AG10803 (cell line): ENCODE data around the gene MXI1.
"Not testable (repeated sequence)": the region's sequence is repeated elsewhere in the genome, so short reads cannot be mapped to it uniquely, and the experiment has no call there.

Experiments used
- DNase-seq: peaks from one replicate; pipeline ENCODE4 v3.0.0; 2010; ENCODE audit warnings: low read depth
- H3K4me3 ChIP-seq: 2 replicates; pipeline ENCODE4 v1.5.1; 2011; ENCODE audit warnings: mild to moderate bottlenecking, low read length, control low read depth
- CTCF ChIP-seq: conservative IDR thresholded peaks from 2 replicates; pipeline ENCODE4 v1.5.1; 2011; ENCODE audit warnings: mild to moderate bottlenecking, low read length, control low read depth, inconsistent platforms

MXI1 gene

GRCh38 chr10:110241841-110242240, 34.4 kb downstream of the MXI1 start:
- no peak overlapping the region for H3K4me3 ChIP-seq
- TF ChIP-seq CTCF: no peak
- no peak for DNase-seq

- no peak overlapping the region for H3K4me3 ChIP-seq
- no peak for DNase-seq
- TF ChIP-seq CTCF: no peak
Observed at GRCh38 chr10:110242511-110242910, 35.1 kb downstream of the MXI1 start.

DNA sequence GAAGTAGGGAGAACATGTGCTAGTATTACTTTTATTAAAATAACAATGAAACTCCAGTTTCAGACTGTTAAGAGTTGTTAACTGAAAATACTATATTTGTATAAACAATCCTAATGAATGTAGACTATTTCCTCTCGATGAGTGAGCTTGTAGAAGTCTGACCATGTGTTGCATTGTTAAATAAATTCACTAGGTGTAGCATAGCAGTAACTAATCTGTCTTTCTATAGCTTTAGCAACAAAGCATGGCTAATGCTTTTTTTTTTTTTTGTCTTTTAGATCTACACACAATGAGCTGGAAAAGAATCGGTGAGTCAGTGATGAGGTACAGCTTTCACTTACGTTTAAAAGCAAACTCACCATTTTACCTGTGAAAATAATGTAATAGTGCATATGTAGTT, 37.1 kb downstream of the MXI1 start:
- DNase-seq: no peak
- TF ChIP-seq CTCF: no peak
- H3K4me3 ChIP-seq: no peak overlapping the region

DNA sequence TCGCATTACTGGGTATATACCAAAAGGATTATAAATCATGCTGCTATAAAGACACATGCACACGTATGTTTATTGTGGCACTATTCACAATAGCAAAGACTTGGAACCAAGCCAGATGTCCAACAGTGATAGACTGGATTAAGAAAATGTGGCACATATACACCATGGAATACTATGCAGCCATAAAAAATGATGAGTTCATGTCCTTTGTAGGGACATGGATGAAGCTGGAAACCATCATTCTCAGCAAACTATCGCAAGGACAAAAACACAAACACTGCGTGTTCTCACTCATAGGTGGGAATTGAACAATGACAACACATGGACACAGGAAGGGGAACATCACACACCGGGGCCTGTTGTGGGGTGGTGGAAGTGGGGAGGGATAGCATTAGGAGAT, 40.4 kb downstream of the MXI1 start:
- DNase-seq, H3K4me3 ChIP-seq: not testable (repeated sequence)

DNA sequence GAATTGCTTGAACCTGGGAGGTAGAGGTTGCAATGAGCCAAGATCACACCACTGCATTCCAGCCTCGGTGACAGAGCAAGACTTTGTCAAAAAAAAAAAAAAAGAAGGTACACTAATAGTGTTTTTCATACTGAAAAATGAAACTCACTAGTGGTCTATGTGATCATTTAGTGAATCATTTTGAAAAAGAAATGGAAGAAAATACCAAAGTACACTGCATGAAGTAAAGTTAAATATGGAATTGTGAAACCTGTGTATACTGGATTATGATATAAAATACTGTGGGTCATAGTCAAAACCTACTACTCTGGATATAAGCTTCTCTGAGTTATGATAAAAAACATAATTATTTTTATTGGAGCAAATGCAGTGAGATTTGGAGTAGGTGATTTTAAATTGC, 42.1 kb downstream of the MXI1 start:
- not testable (repeated sequence) for DNase-seq, H3K4me3 ChIP-seq

DNA sequence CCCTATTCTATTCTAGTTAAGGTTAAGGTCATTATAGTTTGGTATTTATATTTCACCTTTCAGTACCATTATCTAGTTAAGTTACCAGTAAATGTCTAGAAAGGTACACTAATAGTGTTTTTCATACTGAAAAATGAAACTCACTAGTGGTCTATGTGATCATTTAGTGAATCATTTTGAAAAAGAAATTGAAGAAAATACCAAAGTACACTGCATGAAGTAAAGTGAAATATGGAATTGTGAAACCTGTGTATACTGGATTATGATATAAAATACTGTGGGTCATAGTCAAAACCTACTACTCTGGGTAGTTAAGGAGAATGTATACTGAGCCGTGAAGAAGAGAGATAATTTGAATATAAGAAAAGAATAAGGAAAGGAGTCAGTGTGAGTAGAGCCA, 44.0 kb downstream of the MXI1 start:
- DNase-seq, H3K4me3 ChIP-seq: not testable (repeated sequence)

DNA sequence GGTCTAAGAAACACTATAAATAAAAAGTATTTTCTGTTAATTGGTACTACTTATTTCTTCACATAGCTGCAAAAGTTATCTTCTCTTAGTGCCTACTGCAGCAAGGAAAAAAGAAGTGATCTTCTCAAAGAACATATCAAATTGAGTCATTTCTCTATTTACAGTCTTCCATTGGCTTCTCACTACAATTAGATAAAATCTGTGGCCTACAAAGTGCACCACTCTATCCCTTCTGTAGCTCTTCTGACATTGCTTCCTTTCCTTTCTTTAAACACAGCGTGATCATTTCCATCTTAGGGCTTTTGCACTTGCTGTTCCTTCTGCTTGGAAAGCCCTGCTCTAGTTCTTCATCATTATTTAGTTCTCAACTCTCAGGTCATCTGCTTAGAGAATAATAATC, 44.7 kb downstream of the MXI1 start:
- TF ChIP-seq CTCF: no peak
- no peak for DNase-seq
- no peak overlapping the region for H3K4me3 ChIP-seq

- no peak overlapping the region for H3K4me3 ChIP-seq
- no peak for DNase-seq
- no peak for TF ChIP-seq CTCF
Observed at GRCh38 chr10:110254467-110254866, 47.1 kb downstream of the MXI1 start.

GRCh38 chr10:110258542-110258941, 51.1 kb downstream of the MXI1 start:
- no peak for DNase-seq
- no peak for TF ChIP-seq CTCF

More at GRCh38 chr10:110258542-110258941, 51.1 kb downstream of the MXI1 start:
- no peak overlapping the region for H3K4me3 ChIP-seq
